ENCODE results near the gene RGS3.

Gene RGS3

DNA sequence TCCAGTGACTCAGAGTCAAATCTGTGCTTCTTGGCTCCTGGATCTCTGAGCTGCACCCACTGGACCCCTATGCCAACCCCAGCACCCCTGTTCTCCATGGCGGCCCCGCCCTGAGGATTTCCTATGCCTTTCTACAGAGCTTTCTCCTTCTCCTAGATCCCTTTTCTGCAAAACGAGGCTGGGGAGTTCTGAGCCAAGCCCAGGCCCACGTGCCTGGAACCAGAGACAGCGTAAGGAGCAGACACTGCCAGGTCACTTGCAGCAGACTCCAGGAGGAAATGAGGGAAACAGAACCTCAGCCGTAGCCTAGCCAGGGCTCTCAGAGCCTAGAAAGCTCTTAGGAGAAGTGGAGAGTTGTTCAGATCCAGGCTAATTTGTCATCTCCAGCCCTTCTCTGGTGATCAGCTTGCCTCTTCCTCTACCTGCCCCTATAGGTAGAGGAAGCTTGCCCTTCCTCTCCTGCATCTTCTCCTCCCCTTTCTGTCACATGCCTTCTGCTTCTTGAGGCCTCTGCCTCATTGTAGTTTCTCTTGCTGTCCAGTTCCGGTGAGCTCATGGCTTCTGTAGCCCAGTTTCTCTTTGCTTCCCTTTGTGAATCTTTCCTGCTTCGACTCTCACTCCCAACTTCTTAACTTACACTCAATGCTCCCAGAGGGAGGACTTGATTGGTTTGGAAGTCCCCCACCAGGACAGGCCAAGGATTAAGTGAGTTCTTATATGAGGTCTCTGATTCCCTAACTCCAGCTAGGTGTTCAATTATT, 163.4 kb downstream of the RGS3 start:
- H3K4me1 ChIP-seq (ENCODE audit: insufficient read depth, poor library complexity, severe bottlenecking) = peaks cover 12% of the 10 kb centered on the region
- H3K27me3 ChIP-seq (ENCODE audit: insufficient read depth, poor library complexity, severe bottlenecking) = no peaks in the 10 kb centered on the region
- ATAC-seq (ENCODE audit: low read depth) (no peak), DNase-seq (ENCODE audit: low spot score) (no peak)
- TF ChIP-seq, protein P1, sequence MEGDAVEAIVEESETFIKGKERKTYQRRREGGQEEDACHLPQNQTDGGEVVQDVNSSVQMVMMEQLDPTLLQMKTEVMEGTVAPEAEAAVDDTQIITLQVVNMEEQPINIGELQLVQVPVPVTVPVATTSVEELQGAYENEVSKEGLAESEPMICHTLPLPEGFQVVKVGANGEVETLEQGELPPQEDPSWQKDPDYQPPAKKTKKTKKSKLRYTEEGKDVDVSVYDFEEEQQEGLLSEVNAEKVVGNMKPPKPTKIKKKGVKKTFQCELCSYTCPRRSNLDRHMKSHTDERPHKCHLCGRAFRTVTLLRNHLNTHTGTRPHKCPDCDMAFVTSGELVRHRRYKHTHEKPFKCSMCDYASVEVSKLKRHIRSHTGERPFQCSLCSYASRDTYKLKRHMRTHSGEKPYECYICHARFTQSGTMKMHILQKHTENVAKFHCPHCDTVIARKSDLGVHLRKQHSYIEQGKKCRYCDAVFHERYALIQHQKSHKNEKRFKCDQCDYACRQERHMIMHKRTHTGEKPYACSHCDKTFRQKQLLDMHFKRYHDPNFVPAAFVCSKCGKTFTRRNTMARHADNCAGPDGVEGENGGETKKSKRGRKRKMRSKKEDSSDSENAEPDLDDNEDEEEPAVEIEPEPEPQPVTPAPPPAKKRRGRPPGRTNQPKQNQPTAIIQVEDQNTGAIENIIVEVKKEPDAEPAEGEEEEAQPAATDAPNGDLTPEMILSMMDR (IDR thresholded peaks at IDR 0.05; ENCODE audit: poor library complexity, severe bottlenecking) = no peak
- H3K36me3 ChIP-seq (ENCODE audit: low read depth) = no peaks in the 10 kb centered on the region
- H3K9me3 ChIP-seq (ENCODE audit: severe bottlenecking) = no peaks in the 10 kb centered on the region
- no peak overlapping the region for H3K4me3 ChIP-seq (ENCODE audit: severe bottlenecking)
- no peak overlapping the region for H3K27ac ChIP-seq (ENCODE audit: poor library complexity, severe bottlenecking)

DNA sequence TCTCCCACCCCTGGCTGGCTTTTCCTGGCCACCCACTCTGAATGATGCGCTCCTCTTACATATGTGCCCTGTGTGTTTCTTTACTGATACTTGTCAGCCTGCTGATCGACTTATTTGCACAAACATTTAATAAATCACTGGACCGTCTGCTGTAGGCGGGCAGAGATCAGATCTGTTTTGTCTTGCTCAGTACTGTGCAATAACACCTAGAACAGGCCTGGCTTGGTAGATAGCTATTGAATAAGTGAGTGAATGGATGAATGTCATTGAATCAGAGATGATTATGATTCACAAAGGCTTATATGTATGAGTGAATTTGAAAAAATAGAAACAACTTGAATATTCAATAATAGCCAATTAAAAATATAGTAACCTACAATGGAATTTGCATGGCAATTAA, 165.1 kb downstream of the RGS3 start:
- Histone ChIP-seq H3K4me3 (ENCODE audit: severe bottlenecking) (no peak overlapping the region), H3K36me3 (ENCODE audit: low read depth) (no peaks in the 10 kb centered on the region), H3K4me1 (ENCODE audit: insufficient read depth, poor library complexity, severe bottlenecking) (no peaks in the 10 kb centered on the region), H3K27ac (ENCODE audit: poor library complexity, severe bottlenecking) (no peak overlapping the region), H3K9me3 (ENCODE audit: severe bottlenecking) (no peaks in the 10 kb centered on the region), H3K27me3 (ENCODE audit: insufficient read depth, poor library complexity, severe bottlenecking) (no peaks in the 10 kb centered on the region)
- TF ChIP-seq, protein P1 (IDR thresholded peaks at IDR 0.05; ENCODE audit: poor library complexity, severe bottlenecking) = no peak
- ATAC-seq (ENCODE audit: low read depth) (no peak), DNase-seq (ENCODE audit: low spot score) (no peak)

DNA sequence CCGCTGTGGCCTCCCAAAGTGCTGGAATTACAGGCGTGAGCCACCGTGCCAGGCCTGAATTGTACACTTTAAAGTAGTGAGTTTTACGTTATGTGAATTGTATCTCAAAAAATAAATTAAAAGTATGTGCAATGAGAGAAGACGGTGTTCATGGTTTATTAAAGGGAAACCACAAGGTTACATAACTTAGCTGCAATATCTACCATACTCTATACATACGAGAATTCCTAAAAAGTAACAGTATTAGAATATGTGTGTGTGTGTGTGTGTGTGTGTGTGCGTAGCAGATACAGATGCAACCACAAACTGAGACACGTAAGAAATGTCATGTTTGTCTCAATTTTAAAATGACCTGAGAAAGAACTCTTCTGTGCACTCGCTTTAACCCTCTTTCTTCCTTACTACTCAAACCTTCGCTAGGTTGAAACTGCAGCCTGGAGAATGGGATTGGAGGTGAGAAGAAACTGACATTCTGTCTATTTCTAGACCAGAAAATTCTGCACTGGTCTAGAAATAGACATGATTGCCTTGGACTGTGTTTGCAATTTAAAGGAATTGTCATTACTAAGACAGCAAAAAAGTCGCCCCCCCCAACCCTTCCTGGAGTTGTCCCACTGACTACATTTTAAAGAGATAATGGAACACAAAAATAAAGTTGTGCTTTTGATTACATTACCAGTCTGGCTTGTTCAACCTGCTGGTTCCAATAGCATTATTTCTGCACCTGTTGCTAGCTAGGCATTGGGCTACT, 167.0 kb downstream of the RGS3 start:
- Histone ChIP-seq H3K4me1 (ENCODE audit: insufficient read depth, poor library complexity, severe bottlenecking) (no peaks in the 10 kb centered on the region), H3K27me3 (ENCODE audit: insufficient read depth, poor library complexity, severe bottlenecking) (no peaks in the 10 kb centered on the region), H3K36me3 (ENCODE audit: low read depth) (no peaks in the 10 kb centered on the region), H3K27ac (ENCODE audit: poor library complexity, severe bottlenecking) (no peak overlapping the region), H3K4me3 (ENCODE audit: severe bottlenecking) (no peak overlapping the region), H3K9me3 (ENCODE audit: severe bottlenecking) (no peaks in the 10 kb centered on the region)
- TF ChIP-seq, protein P1 (IDR thresholded peaks at IDR 0.05; ENCODE audit: poor library complexity, severe bottlenecking) = no peak
- ATAC-seq (ENCODE audit: low read depth) (no peak), DNase-seq (ENCODE audit: low spot score) (no peak)

DNA sequence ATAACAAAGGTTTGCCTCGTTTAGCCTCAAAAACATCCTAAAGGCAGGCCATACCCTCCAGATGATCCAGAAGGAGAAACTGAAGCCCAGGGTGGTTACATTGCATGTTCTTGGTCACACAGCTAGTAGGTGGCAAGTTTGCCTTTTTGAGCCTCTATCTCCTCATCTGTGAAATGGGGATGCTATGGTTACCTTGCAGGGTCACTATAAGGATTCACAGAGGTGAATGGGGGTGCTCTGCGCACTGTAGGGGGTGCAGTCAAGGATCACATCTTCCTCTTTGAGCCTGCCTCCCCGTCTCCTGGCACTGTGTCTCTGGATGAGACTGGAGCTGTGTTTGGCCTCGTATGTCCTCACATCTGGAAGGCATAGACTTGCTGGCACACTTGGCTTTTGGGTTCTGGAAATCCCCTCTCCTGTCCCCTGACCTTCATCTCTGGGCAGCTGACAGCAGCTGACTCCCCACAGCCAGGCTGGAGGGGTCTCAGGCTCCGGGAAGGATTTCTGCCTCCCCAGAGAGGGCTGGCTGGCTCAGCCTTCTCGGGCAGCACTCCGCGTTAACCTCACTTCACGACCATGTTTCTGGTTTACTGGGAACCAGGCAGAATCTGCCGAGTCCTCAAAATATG, 167.7 kb downstream of the RGS3 start:
- Histone ChIP-seq H3K36me3 (ENCODE audit: low read depth) (no peaks in the 10 kb centered on the region), H3K4me3 (ENCODE audit: severe bottlenecking) (no peak overlapping the region), H3K27ac (ENCODE audit: poor library complexity, severe bottlenecking) (no peak overlapping the region), H3K9me3 (ENCODE audit: severe bottlenecking) (no peaks in the 10 kb centered on the region), H3K4me1 (ENCODE audit: insufficient read depth, poor library complexity, severe bottlenecking) (no peaks in the 10 kb centered on the region), H3K27me3 (ENCODE audit: insufficient read depth, poor library complexity, severe bottlenecking) (no peaks in the 10 kb centered on the region)
- ATAC-seq (ENCODE audit: low read depth) (no peak), DNase-seq (ENCODE audit: low spot score) (no peak)
- TF ChIP-seq, protein P1 (IDR thresholded peaks at IDR 0.05; ENCODE audit: poor library complexity, severe bottlenecking) = no peak

Measured in RWPE2 (cell line).